ENCODE data around the gene ITGA3. TPM values are rescaled to one million over a fixed set of nuclear protein-coding genes. Genes with fewer than 3 reads are reported as not detected.
A peak's percentile ranks its signal among the peaks of the same experiment; 100 is the strongest.

ITGA3 gene
- total and polyA plus RNA-seq, 2 of the 13 experiments (the other 11 are each of a cell fraction or from before 2014, with no cell fraction given) = 0.48 to 0.69 TPM

GRCh38 chr17:50123649-50124349, 67.9 kb downstream of the ITGA3 start (continued):
- no peak for TF ChIP-seq SRSF4 (IDR thresholded peaks at IDR 0.05; ENCODE audit: low read depth, low read length, poor library complexity, severe bottlenecking)
- TF ChIP-seq MED8 (CRISPR knock-in tag; IDR thresholded peaks at IDR 0.05; ENCODE audit: insufficient replicate concordance) = no peak
- no peak for TF ChIP-seq ZNF749 (CRISPR knock-in tag; IDR thresholded peaks at IDR 0.05; ENCODE audit: borderline replicate concordance)
- TF ChIP-seq NFYB (CRISPR knock-in tag; IDR thresholded peaks at IDR 0.05) = no peak
- no peak for TF ChIP-seq AKAP8 (CRISPR knock-in tag; IDR thresholded peaks at IDR 0.05)
- no peak for TF ChIP-seq DMAP1 (CRISPR knock-in tag; IDR thresholded peaks at IDR 0.05)
- TF ChIP-seq KLF13 (CRISPR knock-in tag; IDR thresholded peaks at IDR 0.05) = no peak
- no peak for TF ChIP-seq MED1 (CRISPR knock-in tag; IDR thresholded peaks at IDR 0.05)
- TF ChIP-seq TEAD2 (CRISPR knock-in tag; IDR thresholded peaks at IDR 0.05) = no peak
- peak; percentile 59; the same call in 1 of the 2 replicates for TF ChIP-seq ZFX (CRISPR knock-in tag; IDR thresholded peaks at IDR 0.05; ENCODE audit: low read depth)
- no peak for TF ChIP-seq ZNF670 (CRISPR knock-in tag; IDR thresholded peaks at IDR 0.05; ENCODE audit: borderline replicate concordance)
- no peak for TF ChIP-seq ZNF792 (CRISPR knock-in tag; IDR thresholded peaks at IDR 0.05)
- no peak for TF ChIP-seq ADNP (CRISPR knock-in tag; IDR thresholded peaks at IDR 0.05)
- no peak for TF ChIP-seq REPIN1 (CRISPR knock-in tag; IDR thresholded peaks at IDR 0.05; ENCODE audit: borderline replicate concordance, low read depth)
- TF ChIP-seq NCOA2 (CRISPR knock-in tag; IDR thresholded peaks at IDR 0.05) = no peak
- no peak for TF ChIP-seq HOXA3 (CRISPR knock-in tag; IDR thresholded peaks at IDR 0.05)
- TF ChIP-seq KMT2A (CRISPR knock-in tag; IDR thresholded peaks at IDR 0.05) = no peak
- no peak for TF ChIP-seq ZNF704 (CRISPR knock-in tag; IDR thresholded peaks at IDR 0.05; ENCODE audit: borderline replicate concordance)
- TF ChIP-seq, protein P1, sequence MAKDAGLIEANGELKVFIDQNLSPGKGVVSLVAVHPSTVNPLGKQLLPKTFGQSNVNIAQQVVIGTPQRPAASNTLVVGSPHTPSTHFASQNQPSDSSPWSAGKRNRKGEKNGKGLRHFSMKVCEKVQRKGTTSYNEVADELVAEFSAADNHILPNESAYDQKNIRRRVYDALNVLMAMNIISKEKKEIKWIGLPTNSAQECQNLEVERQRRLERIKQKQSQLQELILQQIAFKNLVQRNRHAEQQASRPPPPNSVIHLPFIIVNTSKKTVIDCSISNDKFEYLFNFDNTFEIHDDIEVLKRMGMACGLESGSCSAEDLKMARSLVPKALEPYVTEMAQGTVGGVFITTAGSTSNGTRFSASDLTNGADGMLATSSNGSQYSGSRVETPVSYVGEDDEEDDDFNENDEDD (CRISPR knock-in tag; IDR thresholded peaks at IDR 0.05; ENCODE audit: borderline replicate concordance) = 0 out of 2 replicates have a peak, but pooled peaks have one; percentile 35
- peak; percentile 84 for TF ChIP-seq ZNF143 (CRISPR knock-in tag; IDR thresholded peaks at IDR 0.05)
- TF ChIP-seq ZNF703 (CRISPR knock-in tag; IDR thresholded peaks at IDR 0.05; ENCODE audit: borderline replicate concordance) = no peak
- no peak for TF ChIP-seq GFI1 (CRISPR knock-in tag; IDR thresholded peaks at IDR 0.05; ENCODE audit: borderline replicate concordance)
- no peak for TF ChIP-seq CCAR2 (optimal IDR thresholded peaks at IDR 0.05; ENCODE audit: low read depth, low read length)
- TF ChIP-seq ZNF546 (CRISPR knock-in tag; conservative IDR thresholded peaks at IDR 0.05) = no peak
- TF ChIP-seq ZBTB38 (CRISPR knock-in tag; IDR thresholded peaks at IDR 0.05) = no peak
